ENCODE measurements around the gene COQ8B.

Gene COQ8B

DNA sequence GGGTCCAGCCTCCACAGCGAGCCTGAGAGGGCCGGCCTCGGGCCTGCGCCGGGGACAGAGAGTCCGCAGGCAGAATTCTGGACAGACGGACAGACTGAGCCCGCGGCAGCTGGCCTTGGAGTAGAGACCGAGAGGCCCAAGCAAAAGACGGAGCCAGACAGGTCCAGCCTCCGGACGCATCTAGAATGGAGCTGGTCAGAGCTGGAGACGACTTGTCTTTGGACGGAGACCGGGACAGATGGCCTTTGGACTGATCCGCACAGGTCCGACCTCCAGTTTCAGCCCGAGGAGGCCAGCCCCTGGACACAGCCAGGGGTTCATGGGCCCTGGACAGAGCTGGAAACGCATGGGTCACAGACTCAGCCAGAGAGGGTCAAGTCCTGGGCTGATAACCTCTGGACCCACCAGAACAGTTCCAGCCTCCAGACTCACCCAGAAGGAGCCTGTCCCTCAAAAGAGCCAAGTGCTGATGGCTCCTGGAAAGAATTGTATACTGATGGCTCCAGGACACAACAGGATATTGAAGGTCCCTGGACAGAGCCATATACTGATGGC lies 716 bp upstream of the COQ8B start:
- DNase-seq, result no peak

DNA sequence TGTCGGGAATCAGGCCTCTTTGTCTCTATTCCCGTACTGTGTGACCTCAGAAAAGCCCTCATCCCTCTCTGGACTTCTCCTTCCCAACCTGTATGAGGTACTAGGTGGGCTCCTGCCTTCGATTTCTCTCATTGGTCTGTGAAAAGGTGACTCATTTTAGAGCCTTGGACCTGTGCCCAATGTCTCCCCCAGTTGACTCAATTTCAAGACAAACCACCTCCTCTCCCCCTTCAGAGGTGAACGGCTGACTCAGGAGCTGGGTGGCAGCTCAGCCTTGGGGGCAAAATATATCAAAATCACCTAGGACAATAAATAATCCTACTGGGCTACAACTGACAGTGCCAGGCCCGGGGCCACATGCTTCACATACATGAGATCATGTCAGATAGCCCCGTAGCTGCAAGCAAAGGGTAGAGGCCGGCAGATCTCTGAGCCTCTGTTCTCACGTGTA lies 630 bp downstream of the COQ8B start:
- DNase-seq, result no peak

DNA sequence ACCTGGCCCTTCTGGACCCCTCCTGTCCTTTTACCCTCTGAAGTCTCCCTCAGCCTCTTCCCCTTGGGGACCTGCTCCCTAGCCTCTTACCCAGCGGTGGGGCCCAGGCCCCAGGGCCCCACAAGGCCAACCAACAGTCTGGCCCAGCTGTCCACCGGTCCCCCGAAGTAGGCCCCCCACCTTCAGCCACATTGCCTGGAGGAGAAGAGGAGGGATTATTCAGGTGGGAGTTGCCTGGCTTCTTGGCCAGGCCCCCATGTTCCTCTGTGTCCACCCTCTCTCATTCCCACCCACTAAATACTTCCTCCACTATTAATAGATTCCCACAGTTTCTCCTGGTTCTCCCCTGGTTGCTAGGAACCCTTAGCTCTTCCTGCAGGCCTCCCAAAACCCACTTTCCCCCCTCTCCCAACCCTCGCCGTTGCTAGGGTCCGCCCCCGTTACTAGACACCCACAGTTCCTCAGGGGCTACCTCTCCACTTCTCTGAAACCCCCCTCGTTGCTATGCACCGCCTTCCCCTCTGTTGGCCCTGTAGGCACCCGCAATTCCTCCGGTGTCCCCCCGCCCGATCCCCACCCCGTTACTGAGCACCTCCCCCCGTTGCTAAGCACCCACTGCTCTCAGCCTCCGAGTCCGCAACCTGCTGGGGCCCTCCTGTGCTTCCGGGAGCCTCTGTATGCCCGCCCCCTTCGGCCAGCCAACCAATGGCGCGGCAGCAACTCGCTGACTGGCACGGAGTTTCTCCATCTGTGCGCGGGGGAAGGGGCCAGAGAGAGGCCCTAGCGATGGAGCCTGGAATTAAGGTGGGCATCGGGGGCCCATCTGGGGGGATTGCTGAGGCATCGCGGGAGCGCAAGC lies 2.0 kb downstream of the COQ8B start:
- peak; percentile 78 for DNase-seq

DNA sequence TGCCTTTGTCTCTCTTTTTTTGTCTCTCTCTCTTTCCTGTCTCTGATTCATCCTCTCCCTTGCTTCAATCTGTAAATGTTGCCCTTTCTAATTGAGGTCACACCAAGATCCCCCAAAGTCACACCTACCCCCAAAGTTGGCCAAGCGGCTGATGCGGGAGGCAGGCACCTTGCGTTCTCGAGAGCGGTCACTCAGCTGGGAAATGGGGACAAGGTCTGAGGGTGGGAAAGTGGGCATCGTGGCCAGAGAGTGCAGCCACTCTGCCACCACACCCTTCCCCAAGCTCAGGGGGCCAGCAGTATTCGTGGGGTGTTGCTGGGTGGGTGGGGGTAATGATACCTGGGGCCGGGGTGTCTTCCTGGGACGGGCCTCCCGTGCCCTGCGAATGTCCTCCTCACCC lies 2.7 kb downstream of the COQ8B start:
- DNase-seq, result no peak

DNA sequence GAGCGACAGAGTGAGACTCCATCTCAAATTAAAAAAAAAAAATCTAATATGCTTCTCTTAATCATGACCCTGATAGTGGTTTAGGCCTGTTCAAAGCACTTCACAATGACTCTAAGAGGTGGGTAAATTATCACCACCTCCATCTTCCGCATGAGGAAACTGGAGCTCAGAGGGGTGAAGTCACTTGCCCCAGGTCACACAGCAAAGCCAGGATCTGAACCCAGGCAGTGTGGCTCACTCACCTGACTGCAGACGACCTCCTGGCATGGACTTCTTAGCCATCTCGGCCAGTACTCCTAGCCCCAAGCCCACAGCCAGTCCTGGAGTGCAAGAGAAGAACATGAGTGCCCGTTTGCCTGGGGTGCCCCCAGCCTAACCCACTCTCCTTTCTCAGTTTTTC lies 6.9 kb downstream of the COQ8B start:
- no peak for DNase-seq

DNA sequence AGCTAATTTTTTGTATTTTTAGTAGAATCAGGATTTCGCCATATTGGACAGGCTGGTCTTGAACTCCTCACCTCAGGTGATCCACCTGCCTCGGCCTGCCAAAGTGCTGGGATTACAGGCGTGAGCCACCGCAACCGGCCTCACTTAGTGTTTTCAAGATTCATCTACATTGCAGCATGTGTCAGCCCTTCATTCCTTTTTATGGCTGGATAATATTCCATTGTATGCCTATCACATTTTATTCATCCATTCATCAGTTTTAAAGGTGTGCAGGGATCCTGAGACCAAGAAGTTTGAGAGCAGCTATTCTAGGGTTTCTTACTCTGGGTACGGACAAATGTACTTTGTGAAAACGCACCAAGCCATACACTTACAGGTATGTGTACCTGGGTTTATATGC lies 9.1 kb downstream of the COQ8B start:
- DNase-seq, result no peak

DNA sequence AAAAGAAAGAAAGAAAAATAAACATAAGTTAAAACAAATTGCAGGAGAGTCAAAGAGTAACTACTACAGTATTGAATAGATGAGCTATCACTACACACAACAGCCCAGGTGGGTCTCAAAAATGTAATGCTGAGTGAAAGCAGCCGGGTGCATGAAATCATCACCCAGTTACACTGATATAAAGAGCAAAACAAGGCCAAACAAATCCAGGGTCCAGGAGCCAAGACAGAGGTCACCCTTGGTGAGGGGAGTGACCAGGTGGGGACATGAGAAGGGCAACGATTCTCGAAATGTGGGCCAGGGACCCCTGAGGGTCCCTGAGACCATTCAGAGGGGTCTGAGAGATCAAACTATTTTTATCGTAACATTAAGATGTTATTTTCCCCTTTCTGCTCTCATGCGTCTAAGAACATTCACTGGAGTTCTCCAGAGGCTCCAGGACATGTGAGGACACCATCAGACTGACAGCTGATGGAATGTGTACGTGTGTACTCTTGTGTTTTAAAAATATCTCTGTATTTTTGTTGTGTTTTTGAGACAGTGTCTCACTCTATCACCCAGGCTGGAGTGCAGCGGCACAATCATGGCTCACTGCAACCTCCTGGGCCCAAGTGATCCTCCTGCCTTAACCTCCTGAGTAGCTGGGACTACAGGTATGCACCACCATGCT lies 10.6 kb downstream of the COQ8B start:
- DNase-seq, result no peak

DNA sequence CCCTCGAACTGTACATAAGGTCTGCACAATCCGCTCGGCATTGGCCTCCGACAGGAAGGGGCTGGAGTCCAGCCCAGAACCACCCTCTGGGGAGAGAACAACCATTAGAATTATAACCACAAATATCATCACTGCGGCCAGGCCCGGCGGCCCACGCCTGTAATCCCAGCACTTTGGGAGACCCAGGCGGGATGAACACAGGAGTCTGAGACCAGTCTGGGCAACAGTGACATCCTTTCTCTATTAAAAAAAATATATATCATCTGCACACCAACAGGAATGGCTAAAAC lies 11.4 kb downstream of the COQ8B start:
- DNase-seq, result no peak

DNA sequence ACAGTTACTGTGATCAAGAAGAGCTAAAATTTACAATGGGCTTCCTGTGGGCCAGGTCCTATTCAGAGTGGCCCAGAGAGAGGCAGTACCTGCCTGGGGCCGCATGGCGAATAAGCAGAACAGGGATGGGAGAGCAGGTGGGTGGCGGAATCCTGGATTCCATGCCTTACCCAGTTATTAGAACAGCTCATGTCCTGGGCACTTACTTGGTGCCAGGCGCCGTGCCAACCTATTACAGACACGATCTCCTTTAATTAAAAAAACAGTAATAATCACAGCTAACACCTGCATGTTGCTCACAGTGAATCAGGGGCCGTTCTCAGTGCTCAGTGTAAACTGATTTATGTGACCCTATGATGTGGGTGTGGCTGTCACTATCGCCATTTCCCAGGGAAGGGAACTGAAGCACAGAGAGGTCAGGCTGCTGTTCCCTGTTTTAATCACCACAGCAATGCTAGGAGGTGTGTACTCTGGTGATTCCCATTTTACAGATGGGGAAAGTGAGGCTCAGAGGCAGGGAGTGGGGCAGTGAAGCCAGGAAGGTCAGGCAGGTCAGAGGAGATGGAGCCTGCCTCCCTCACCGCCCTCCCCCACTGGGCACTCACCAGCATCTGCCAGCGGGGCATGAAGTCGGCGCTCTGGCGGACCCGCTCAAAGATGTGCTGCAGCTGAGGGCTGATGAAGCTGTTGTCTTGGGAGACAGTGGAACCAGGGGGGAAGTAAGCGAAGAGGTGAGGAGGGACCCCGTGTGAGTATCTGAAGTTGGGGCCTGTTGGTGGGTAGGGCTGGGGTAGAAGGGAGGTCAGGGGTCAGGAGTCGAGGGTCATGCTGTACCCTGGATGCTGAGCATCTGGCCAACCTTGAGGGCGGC lies 12.0 kb downstream of the COQ8B start:
- no peak for DNase-seq

DNA sequence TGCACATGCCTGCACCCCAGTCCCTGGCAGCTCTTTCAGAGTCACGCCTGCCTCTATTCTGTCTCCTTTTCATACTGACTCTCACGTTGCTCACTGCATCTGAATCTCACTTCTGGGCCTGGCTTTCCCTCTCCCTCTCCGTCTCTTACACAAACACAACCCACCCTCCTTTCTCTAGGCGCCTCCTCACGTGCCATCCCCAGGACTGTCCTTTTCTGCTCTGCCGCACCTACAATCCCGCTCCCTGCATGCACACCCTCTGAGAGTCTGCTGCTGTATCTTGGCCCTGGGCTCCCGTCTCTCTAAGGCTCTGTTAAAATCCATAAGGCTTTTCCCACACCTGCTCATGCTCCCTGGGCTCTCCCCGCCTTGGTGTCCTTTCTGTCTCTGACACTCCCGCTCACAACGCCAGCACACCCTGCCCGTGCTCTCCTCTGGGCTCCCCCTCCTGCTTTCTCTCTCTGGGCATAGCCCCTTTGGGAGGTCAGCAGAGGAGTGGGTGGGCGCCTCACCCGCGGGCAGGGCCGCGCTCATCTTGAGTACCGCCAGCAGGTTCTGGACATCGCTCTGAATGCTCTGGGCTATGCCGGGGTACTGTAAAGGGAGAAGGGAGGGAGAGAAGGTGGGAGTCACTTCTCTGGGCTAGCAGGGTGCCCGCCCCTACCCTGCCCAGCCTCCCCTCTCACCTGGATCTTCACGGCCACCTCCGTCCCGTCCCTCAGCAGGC lies 13.5 kb downstream of the COQ8B start:
- DNase-seq, result no peak

DNA sequence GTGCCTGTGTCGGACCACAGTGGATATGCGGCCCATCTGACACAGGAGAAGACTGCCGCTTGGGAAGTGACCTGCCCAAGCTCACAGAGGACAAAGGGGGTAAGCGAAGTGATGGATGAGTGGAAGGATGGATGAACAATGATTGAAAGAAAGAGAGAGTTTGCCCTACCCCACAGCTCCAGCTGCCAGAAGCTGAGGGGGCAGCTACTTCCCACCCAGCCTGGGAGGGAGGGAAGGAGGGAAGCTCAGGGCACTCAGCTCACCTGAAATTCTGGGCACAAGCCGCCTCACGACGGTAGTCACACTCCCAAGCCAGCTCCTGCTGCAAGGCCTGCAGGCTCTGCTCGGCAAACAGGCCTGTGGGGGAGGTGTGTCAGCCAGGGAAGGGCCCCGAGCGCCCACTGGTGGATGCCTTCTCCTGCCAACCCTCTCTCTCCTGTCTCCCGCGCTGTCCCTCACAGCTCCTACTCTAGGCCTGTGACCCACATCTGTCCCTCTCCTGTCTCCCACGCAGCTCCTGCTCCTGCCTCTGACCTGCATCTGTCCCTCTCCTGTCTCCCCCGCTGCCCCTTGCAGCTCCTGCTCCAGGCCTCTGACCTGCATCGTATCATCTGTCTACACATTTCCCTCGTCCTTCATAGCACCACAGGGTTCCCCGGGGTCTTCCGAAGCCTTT lies 14.2 kb downstream of the COQ8B start:
- peak; percentile 32 for DNase-seq

DNA sequence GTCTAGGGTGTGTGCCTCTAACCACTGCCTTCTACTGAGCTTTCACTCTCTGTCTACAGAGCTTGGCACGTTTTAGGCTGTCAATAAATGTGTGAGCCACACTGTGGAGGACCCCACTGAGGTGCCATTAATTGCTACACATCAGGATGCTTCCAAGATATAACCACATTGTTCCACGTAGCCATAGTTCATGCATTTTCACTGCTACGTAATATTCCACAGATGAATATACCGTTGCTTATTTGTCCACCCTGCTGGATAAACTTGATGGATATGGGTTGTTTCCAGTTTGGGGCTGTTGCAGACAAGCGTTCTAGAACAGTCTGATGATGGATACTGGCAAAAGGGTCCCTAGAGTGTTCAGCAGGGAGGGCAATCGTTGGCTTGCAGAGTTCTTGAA lies 14.9 kb downstream of the COQ8B start:
- DNase-seq, result no peak

DNA sequence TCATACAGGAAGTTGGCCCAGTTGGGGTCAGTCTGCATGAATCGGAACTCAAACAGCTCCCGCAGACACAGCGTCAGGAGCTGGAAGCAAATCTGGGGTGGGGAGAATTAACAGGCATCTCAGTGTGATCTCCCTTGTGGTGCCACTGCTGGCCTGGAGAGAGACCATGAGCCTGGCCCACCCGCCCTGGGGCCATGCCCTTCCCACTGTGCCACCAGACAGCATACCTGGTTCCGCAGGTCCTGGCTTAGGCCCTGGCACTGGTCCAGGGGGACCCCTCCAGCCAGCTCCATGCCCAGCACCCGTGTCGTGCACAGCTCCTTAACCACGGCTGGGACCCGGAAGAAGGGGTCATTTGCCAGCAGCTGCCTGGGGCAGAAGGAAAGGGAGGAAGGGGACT lies 16.6 kb downstream of the COQ8B start:
- no peak for DNase-seq

DNA sequence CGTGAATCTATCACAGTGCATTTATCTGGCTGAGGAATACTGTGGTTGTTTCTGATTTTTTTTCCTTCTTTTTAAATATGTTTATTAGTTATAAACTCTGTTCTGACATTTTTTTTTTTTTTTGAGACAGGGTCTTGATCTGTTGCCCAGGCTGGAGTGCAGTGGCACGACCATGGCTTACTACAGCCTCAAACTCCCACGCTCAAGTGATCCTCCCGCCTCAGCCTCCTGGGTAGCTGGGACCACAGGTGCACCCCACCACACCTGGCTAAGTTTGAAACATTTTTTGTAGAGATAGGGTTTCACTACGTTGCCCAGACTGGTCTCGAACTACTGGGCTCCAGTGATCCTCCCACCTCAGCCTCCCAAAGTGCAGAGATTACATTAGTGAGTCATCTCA lies 19.7 kb downstream of the COQ8B start:
- no peak for DNase-seq

DNA sequence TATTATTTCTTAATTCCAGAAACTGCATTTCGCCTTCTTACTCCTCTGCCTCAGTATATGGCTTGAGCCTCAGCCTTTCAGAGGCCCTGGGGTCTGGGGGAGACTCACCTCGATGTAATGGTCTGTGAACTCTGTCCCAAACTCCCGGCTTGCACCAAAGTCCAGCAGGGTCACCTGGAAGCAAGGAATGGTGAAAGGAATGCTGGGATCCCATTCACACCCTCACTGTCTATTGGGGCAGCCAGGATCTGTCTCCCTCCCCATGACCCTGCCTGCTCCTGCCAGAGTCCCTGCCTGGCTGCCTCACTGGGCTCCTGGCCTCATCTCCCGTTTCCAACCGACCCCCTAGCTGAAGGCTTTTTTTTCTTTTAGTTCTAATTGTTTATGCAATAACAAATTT lies 20.8 kb downstream of the COQ8B start:
- DNase-seq, result no peak

DNA sequence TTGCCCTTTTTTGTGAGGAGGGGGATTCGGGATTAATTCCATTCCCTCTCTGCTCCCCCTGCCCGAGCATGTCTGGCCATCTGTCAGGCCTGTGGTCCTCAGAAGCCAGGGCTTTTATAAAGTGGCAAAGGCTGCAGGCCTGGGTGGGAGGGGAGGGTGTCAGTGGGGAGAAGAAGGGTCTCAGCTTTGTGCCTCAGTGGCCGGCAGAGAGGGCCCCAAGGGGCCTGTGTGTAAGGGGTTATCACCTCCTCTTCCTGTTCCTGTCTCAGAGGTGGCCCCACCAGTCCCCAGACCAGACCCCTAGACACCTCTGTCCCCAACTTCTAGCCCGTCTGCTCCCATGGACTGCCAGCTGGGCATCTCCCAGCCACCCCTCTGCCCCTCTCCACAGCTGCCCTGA lies 22.8 kb downstream of the COQ8B start:
- DNase-seq, result no peak

DNA sequence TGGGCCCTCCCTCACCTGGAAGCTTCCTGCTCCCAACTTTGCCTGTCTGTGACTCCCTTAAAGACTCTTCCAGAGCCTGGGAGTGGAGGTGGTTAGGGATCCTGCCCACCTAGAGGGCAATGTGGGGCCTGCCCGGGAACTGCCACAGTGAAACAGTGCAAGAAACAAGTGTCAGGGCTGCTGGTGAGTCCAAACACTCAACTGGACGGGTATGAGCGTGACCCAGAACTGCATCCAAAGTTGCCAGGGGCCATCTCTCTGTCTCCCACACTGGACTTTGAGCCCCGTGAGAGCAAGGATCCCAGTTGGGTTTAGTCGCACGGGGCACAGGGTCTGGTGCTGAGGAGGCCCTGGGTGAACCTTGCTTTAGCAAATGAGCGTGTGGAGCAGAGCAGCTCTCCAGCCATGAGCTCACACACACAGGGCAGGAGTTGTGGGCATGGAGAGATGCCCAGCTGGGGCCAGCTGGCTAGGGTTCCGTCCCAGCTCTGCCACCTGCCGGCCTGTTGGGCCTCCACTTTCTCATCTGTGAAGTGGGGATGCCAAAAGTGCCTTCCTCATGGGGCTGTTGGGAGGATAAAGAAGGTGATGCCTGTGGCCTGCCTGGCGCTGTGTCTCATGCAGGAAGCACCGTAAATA lies 23.4 kb downstream of the COQ8B start:
- no peak for DNase-seq

DNA sequence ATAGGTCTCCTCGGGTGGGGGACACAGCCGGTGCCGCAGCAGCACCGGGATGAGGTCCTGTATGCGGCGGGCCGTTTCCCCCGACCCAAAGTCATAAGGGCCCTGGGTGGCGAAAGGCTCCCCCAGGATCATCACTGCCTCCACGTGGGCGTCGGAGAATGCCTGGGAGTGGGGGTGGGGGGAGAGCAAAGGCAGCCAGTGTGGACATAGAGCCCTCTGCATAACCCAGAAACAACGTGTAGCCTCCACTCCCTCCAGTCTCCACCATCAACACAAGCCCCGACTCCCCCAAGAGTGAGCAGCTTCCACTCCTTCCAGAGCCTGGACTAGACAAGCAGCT lies 24.5 kb downstream of the COQ8B start:
- DNase-seq, result no peak

DNA sequence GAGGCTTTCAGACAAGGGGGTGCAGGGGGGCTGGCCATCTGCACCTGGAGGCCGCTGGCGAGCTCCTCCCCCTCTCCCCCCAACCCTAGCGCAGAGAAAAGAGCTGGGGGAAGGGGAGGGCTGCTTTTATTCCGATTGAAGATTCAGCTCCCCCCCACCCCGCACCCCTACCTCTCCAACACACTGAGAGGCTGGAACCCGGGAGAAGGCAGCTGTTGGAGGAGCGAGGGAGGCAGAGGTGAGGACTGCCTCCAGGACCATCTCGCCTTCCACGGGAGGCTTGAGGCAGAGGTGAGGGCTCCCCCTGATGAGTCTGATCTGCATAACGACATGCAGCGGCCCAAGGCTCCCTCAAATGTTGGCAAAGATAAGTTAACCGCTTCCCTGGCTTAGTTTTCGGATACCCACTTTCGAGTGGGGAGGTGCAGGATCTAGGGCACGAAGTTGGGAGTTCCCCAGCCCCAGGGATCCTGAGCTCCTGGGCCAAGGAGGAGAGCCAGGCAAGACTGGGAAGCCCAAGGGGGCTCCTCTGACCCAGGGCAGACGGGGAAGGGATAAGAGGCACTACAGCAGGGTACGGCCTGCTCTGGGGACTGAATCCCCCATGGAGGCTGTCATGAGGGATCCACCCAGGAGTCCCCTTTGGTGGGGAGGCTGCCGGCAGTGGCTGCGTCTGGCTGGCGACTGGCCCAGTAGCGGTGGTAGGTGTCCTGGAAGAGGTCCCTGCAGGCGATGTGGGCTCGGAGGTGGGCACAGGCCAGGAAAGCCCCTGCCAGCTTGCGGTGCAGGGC lies 25.1 kb downstream of the COQ8B start:
- DNase-seq, result no peak

DNA sequence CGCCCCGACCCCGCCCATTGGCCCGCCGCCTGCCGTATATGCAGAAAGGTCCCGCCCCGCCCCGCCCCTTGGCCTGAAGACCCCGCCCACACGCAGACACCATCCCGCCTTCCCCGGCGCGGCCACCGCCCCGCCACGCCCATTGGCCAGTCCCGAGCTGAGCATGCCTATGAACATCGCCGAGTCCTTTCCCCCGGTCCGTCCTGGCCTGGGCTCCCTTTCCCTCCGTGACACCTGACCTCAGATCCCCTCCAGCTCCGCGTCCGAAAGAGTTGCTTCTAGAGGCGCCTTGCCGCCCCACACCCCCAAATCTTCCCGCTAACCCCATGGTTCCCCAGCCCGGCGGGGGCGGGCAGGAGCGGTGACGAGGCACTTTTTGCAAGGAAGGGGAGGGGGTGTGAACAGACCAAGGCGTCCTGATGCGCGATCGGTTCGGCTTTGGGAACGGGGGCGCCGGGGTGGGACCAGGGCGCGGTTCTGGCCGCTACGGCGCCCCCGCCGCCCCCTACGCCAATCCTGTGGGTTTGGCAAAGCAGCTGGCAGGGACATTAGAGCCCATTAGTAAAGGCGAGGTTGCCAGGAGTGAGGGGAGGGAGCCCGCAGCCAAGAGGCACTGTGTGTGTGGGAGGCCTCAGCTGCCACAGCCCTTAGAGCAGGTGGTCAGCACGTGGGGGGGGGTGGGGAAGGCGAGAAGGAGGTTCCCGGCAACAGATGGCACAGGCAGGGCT lies 25.8 kb downstream of the COQ8B start:
- peak; percentile 96 for DNase-seq
